GM12864 (cell line): ENCODE measurements around the gene LONP2.
"Not testable (repeated sequence)": the region's sequence is repeated elsewhere in the genome, so short reads cannot be mapped to it uniquely, and the experiment has no call there.

Experiments
- DNase-seq: peaks from one replicate; pipeline ENCODE4 v3.0.0-alpha.2; 2011; ENCODE audit warnings: low read depth
- H3K4me3 ChIP-seq: 2 replicates; pipeline ENCODE4 v1.5.1; 2011; ENCODE audit warnings: mild to moderate bottlenecking, low read depth, low read length, control low read depth
- CTCF ChIP-seq: IDR thresholded peaks from 2 replicates; pipeline ENCODE4 v1.5.1; 2011; ENCODE audit warnings: low read depth, mild to moderate bottlenecking, moderate library complexity, low read length, control low read depth, inconsistent platforms; ENCODE audit errors: missing control alignments

LONP2 gene

GRCh38 chr16:48235058-48235555 is 9.0 kb upstream of the LONP2 start:
- TF ChIP-seq CTCF: no peak
- H3K4me3 ChIP-seq: no peak overlapping the region
- DNase-seq: no peak

- TF ChIP-seq CTCF: no peak
- H3K4me3 ChIP-seq: no peak overlapping the region
- no peak for DNase-seq
These were observed 8.5 kb upstream of the LONP2 start for GRCh38 chr16:48235556-48236136.

GRCh38 chr16:48236286-48236685 is 7.8 kb upstream of the LONP2 start:
- no peak for DNase-seq
- H3K4me3 ChIP-seq: no peak overlapping the region
- TF ChIP-seq CTCF: no peak

GRCh38 chr16:48240147-48240546 is 4.0 kb upstream of the LONP2 start:
- not testable (repeated sequence) for H3K4me3 ChIP-seq, DNase-seq

- DNase-seq: no peak
- H3K4me3 ChIP-seq: peak overlapping the region; percentile 72
- TF ChIP-seq CTCF: no peak
These were observed 729 bp downstream of the LONP2 start for GRCh38 chr16:48244863-48245195.

- no peak for TF ChIP-seq CTCF
- no peak for DNase-seq
- no peak overlapping the region for H3K4me3 ChIP-seq
These were observed 2.0 kb downstream of the LONP2 start for GRCh38 chr16:48246066-48246465.

- no peak for DNase-seq
- no peak within 1 kb of the TSS for H3K4me3 ChIP-seq
- no peak for TF ChIP-seq CTCF
These were observed 3.2 kb downstream of the LONP2 start, which contains the start of gene ABCC11 for GRCh38 chr16:48247311-48247710. Gene ABCC11 (minus strand): TSS chr16:48247539. CDS start chr16:48231921, 15,618 bp downstream.
